LHCN-M2 (cell line): ENCODE data around the gene ANKRD24. TPM values are rescaled to one million over a fixed set of nuclear protein-coding genes. Genes with fewer than 3 reads are reported as not detected.
A peak's percentile ranks its signal among the peaks of the same experiment; 100 is the strongest.
"Not testable (repeated sequence)": the region's sequence is repeated elsewhere in the genome, so short reads cannot be mapped to it uniquely, and the experiment has no call there.

Experiments used
- DNase-seq: peaks from one replicate; pipeline ENCODE4 v3.0.0-alpha.2; 2012; ENCODE audit warnings: low read depth
- total RNA-seq: library from RNA; depleted of rRNA; stranded (reverse); fragments of >200 nt; gene quantifications from 2 replicates; pipeline ENCODE4 v1.2.3, GENCODE V29; 2014

ANKRD24 gene
- total RNA-seq, 1 experiment from 2014 or later: 0.17 TPM

DNA sequence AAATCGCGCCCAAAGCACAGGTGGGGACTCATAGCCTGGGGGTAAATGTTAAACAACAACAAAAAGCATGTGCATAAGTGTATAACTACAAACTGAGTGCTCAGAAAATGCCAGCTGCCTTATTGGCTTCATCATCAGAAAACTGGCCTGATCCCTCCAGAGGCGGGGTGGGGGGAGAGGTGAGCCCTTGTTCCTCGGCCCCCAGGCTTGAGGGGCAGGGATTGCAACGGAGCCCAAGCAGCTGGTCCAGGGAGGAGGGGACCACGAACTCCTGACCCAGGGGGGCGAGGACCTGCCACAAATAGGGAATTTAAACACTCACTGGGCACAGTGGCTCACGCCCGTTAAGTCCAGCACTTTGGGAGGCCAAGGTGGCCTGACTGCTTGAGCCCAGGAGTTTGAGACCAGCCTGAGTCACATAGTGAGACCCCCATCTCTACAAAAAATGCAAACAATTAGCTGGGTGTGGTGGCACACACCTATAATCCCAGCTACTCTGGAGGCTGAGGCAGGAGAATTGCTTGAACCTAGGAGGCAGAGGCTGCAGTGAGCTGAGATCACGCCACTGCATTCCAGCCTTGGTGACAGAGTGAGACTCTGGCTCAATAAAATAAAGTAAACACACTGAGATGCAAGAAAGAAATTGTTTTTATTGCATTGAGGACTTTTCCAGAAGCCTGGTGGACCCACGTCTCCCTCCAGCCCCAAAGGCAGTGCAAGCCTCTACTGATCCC lies 8.8 kb upstream of the ANKRD24 start:
- no peak for DNase-seq

DNA sequence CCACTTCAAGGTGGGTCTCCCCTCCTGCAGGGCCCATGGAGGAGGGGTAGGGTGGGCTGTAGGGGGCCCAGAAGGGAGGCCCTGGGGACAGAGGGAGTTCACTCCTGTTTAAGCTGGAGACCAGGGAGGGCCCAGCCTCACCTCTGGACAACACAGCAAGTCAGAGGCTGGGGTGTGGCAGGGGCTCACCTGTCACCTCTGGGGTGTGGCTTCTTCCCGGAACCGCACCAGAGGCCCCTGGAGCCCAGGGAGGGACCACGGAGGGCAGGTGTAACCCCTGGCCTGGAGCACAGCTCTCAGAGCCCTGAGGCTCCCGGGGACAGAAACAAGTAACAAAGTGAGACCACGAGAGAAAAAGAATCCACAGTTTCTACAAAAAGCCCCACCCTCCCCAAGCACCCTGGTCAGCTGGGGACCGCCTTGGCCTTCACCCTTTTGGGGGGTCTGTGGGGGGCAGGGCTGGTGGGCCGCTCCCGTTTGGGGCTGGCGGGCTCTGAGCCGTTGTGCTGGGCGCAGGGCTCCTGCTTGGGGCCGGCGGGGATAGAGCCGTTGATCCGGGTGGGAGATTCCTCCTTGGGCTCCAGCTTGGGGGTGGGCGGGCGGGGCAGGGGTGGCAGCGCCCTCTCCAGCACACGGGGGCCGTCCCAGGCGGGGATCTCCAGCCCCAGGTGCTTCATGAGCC lies 8.1 kb upstream of the ANKRD24 start:
- DNase-seq: no peak

DNA sequence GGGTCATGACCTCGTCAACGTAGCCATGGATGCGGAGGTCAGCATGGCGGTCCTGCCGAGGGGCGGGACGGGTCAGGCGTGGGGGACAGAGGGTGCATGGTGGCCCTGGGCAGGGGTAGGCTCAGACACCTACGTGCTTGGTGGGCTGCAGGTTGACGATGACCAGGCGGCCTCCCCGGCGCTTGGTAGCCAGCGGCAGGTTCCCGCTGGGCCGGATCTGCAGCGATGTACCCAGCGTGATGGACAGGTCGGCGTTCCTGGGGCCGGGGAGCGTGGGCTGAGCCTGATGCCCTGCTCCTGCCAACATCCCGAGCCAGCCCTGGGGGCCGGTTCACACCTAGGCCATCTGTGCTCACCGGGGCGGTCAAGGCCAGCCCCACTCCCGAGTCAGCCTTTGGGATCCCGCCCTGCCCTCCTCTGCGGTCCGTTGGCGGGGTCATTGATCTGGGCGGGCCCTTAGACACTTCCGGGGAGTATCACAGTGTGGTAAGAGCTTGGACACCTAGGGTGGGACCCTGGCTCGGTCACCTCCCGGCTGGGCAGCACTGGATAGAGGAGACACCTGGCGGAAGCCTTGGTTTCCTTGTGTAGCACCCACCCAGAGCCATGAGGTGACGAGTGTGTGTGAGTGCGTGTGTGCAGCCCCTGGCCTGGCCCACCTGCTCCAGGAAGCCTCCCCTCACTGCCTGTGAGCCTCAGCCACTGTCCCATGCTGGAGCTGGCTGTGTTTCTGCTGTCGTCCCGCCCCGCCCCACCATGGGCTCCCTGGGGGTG lies 7.4 kb upstream of the ANKRD24 start:
- no peak for DNase-seq

DNA sequence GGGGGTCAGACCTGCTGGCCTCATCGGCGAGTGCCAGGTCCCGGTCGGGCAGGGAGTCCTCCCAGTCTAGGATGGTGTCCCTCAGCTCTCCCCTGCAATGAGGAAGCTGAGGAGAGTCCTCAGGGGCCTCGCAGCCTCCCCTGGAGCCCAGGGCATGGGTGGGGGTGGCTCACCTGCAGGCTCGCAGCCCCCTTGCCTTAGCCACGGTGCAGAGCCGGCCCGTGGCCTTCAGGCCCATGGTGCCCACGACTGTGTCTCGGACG lies 6.9 kb upstream of the ANKRD24 start:
- no peak for DNase-seq

DNA sequence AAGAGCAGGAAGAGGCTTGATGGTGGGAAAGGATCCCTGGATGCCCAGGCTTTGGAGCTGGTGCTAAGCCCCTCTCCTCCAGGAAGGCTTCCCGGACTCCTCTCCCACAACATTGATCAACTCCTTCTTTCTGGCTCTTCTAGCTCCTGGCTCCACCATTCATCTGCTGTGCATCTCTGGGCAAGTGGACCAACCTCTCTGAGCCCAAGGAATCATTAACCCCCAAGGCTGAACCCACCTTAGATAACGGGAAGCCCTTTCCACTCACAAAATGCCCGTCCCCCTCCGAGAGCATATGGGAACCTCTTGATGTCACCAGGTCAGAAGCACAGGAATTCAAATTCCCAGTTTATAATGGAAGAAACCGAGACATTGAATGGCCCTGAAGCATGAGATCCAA lies 5.3 kb upstream of the ANKRD24 start:
- DNase-seq: no peak

DNA sequence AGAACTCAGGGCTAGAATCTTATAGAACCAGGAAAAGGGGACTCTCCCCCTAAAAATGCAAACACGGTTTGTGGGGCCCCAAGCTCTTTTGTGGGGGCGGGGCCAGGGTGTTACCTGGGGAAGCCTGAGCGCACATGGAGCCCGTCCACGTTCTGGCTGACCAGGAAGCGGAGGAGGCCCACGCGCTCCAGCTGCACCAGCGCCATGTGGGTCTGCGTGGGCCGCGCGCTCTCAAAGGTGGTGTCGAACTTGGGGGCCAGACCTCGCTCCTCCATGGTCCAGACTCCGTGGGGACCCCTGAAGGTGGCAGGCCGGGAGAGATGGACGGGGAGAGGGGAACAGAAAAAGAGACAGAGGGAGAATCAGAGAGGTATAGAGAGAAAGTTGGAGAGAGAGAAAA lies 3.5 kb upstream of the ANKRD24 start:
- DNase-seq: no peak

DNA sequence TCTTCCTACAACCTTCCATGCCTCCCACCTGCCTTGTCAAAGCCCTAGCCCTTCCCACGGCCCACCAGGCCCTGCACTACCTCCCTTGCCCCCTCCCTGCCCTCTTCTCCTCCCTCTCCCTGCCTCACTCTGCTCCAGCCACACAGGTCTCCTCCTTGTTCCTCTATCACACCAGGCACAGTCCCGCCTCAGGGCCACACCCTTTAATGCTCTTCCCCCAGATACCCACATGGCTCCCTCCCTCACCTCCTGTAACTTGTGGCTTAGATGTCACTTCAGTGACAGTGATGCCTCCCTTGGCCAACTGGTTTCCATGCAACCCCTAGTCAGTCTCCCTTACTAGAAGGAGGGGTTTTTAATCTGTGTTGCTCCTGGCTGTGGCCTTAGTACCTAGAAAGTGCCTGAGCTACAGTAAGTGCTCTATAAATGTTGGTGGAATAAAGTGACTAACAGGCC lies 1.4 kb upstream of the ANKRD24 start:
- no peak for DNase-seq

DNA sequence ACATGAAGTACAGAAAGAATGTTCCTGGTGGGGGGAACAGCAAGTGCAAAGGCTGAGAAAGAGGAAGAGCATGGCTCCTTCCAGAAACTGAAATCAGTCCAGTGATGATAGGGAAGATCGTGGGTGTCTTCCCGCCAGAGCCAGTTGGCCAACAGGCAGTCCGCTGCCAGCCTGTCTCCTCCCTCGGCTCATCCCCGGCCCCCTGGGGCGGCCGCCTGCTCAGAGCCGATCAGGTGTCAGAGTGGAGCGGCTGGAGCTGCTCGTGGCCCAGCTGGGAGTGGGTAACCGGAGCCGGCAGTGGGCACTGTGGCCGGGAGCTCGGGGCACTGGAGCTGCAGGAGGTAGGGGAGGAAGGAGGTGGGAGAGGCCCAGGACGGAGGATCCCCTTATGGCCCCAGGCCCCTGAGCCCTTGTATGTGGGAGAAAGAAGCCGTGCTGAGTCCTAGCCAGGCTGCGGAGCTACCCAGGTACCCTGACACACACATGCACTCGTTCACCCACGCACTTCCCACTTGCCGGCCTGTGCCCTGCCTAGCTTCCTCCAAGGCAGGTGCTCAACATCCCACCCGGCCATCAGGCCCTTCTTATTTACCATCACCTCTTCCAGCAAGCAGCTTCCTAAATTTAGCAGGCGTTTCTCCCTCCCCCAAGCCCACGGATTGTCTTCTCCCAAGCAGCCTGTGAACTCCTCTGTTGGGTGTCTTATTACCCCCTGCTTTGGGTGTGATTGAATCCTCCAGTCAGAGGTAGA lies 1.7 kb downstream of the ANKRD24 start:
- DNase-seq: peak; percentile 35

DNA sequence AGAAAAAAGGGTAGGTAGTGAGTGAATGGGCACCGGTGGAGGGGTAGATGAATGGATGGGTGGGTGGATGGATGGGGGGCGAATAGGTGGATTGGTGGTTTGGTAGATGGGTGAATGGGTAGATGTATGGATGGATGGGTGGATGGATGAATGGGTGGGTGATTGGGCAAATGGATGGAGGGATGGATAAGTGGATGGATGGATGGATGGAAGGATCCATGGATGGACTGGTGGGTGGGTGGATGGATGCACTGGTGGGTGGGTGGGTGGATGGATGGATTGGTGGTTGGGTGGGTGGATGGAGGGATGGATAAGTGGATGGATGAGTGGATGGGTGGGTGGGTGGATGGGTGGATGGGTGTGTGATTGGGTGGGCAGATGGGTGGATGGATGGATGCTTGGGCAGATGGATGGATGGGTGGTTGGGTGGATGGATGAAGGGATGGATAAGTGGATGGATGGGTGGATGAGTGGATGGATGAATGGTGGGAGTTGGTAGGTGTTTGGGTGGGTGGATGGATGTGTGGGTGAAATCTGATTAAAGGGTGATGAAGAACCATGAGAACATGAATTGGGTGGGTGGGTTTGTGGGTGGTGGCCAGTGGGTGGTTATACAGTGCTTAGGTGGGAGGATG lies 2.3 kb downstream of the ANKRD24 start:
- DNase-seq: no peak

DNA sequence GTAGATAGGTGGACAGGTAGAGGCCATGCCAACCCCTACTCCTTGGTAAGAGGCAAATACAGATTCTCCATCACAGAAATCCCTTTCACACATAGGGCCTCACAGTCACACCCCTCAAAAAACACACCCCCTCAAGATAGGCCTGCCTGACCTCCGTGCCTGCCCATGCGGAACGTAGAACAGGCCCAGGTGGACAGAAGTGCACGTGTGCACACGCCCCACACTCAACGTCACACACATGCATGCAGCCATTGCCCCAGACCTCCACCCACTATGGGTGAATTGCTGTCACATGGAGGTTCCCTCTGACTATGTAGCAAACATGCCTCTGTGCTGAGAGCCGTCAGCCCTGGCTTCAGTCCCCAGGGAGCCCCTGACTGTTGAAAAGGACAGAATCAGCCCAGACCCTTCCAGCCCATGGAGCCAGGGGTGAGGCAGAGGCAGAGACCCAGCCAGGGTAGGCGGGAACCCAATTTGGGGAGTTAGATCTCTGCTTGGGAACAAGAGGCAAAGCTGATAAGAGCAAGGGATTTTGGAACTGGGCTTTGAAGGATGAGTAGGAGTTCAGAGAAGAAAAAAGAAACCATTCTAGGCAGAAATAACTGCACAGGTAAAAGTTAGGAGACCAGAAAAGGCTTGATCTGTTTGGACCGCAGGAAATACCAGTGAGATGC lies 3.1 kb downstream of the ANKRD24 start:
- no peak for DNase-seq

DNA sequence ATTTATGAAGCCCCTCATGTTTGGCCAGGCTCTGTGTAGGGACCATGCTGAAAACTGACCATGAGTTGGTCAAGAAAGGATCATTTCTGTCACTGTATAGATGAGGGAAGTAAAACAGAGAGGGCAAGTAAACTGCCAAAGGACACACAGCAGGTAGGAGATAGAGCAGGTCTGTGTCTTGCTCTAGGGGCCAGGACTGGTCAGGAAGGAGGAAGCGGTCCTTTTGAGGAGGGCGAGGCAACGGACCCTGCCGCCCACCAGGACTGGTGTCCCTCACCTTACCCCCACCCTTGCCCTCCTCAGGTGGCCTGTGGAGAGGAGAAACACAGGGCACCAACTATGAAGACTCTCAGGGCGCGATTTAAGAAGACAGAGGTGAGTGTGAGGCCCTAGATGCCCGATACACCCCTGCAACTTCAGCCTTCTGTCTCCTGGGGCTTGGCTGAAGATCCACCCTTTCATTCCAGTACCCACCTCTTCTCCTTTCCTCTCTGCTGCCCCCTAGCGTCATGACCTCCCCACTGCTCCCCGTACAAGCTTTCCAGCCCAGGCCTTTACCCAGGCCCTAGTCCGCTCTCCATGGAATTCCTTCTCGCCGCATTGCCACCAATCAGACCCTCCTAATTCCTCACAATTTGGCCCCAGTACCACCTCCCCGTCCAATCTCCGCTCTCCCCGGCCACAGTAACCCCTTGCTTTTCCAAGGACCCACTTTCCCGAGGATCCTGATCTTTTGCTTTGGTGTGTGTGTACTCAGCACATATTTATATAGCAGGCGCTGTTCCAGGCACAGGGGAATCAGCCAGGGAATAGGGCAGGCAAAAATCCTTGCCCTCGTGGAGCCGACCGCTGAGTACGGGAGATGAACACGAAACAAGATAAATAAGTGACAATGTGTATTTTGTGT lies 3.9 kb downstream of the ANKRD24 start:
- DNase-seq: peak; percentile 60

DNA sequence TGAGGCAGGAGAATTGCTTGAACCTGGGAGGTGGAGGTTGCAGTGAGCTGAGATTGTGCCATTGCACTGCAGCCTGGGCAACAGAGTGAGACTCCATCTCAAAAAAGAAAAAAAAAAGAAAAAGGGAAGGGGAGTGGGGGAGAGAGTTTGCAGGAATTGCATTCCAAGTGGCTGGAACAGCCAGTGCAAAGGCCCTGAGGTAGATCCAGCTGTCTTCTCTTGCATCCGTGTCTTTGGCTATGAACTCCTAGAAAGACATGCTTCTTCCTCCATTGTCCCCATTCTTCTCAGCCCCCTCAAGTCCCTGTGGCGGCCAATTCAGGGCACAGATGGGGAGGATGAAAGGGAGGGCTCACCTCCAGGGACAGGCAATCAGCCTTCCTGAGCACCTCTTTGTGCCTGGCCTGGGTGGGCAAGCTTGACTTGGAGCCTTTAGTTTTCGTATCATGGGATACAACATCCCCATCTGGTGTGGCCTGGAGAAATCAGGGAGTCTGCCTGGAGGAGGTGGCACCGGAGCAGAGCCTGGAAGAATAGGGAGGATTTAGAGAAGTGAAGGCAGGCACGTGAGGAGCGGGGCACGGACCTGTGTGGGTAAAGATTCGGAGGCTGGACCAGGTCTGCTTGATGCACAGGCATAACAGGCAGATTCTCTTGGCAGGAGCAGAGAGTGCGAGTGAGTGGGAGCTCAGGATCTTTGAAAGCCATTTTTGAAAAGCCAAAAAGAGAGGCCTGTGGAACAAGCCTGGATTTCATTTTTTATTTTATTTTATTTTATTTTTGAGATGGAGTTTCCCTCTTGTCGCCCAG lies 5.0 kb downstream of the ANKRD24 start:
- DNase-seq: no peak

DNA sequence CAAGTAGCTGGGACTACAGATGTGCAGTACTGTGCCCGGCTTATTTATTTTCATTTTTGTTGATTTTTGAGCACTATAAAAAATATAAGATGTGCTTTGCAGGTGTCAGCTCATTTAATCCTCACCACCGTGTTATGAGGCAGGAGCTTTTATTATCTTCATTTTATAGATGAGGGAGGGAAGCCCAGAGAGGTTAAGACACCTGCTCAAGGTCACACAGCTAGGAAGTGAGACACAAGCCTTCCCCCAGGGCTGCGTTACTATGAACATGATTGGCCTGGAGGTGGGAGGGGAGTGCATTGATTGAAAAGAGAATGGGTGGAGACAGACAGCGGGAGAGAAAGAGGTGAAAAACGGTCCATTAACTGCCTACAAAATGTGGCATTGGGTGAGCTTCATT lies 7.2 kb downstream of the ANKRD24 start:
- DNase-seq: no peak

DNA sequence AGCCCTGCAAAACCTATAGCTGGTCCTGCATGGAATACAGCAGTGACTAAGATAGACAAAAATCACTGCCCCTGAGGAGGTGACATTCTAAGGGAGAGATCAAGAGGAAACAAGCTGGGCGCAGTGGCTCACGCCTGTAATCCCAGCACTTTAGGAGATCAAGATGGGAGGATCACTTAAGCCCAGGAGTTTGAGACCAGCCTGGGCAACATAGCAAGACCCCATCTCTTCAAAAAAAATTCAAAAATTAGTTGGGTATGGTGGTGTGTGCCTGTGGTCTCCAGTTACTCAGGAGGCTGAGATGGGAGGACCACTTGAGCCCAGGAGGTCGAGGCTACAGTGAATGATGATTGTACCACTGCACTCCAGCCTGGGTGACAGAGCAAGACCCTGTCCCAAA lies 10.0 kb downstream of the ANKRD24 start:
- DNase-seq: not testable (repeated sequence)

DNA sequence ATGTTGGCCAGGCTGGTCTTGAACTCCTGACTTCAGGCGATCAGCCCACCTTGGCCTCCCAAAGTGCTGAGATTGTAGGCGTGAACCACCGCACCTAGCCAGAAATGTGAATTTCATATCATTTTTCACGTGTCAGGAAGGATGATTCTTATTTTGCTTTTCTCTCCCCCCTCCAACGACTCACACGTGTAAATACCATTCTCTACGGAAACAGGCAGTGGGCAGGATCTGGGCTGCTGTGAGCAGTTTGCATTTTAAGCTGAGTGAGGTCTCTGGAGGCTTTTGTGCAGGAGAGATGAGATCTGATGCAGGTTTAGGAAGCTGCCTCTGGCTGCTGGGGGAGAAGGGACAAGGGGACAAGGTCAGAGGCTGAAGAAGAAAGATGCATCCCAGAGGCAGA lies 11.9 kb downstream of the ANKRD24 start:
- no peak for DNase-seq

DNA sequence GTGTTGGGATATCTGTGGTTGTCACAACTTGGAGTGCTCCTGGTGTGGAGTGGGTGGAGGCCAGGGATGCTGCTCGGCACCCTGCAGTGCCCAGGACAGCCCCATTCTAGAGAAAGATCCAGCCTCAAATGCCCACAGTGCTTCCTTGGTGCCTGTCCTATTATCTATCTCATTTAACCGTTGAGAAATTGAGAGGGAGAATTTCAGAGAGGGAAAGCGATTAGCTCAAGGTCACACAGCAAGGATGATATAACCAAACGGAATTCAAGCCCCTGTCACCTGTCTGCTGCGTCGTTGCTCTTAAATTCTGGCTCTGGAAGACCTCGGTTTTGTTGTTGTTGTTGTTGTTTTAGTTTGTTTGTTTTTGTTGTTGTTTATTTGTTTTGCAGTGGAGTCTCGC lies 13.5 kb downstream of the ANKRD24 start:
- DNase-seq: no peak

DNA sequence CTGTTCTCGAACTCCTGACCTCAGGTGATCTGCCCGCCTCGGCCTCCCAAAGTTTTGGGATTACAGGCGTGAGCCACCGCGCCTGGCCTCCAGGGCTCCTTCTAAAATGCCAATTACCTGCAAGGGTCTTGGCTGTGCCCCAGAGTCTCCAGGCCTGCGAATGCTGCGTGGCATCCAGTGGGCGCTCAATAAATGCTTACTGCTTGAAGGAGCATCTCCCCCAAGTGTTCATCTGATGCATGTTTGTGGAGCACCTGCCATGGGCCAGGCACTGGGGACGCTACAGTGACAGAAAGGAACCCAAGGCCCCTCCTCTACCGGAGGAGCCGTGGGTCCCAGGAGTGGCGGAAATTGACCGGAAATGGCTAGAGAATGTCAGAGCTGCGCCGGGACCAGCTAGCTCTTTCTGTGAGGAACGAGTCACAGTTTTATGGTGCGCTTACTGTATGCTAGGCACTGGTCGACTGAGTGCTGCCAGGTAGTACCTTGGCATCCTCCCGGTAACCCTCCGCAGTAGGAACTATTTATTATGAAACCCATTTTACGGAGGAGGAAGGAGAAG lies 14.2 kb downstream of the ANKRD24 start:
- DNase-seq: no peak

DNA sequence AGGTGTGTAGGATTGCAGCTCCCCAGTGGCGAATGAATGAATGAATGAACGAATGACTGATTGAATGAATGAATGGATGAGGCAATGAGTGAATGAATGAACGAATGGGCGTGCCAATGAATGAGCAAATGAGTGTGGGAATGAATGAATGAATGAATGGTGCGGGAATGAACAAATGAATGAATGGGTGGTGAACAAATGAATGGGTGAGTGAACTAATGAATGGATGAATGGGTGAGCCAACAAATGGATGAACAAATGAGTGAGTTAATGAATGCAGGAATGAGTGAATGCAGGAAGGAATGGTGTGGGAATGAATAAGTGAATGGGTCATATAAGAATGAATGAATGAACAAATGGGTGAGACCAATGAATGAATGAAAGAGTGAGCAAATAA lies 14.7 kb downstream of the ANKRD24 start:
- peak; percentile 19 for DNase-seq
